Cardiac muscle cell (in vitro differentiated cells and primary cell): ENCODE data around the gene CD300E. TPM values are rescaled to one million over a fixed set of nuclear protein-coding genes. Genes with fewer than 3 reads are reported as not detected.

Experiments used
- DNase-seq, 2 donors: peaks; one replicate each; pipeline versions ENCODE4 v3.0.0 to v3.0.0-alpha.2; 2010 to 2017; ENCODE audit warnings: low read depth in 1 of 2, low spot score in 1 of 2
- H3K27ac ChIP-seq: fragments of 200-600 bp; sonication (generic); 2 replicates; pipeline ENCODE4 v1.5.1; 2016
- H3K27me3 ChIP-seq: fragments of 200-600 bp; sonication (generic); 2 replicates; pipeline ENCODE4 v1.6.0; 2016; ENCODE audit warnings: control low read depth
- H3K36me3 ChIP-seq: fragments of 200-600 bp; sonication (generic); 2 replicates; pipeline ENCODE4 v1.5.1; 2016; ENCODE audit warnings: control low read depth
- H3K4me1 ChIP-seq: fragments of 200-600 bp; sonication (generic); 2 replicates; pipeline ENCODE4 v1.8.1; 2017; ENCODE audit warnings: low read depth, mild to moderate bottlenecking, mixed run types
- H3K4me3 ChIP-seq: fragments of 200-600 bp; sonication (generic); 2 replicates; pipeline ENCODE4 v1.5.1; 2016; ENCODE audit warnings: mild to moderate bottlenecking
- H3K9me3 ChIP-seq: fragments of 200-600 bp; sonication (generic); 2 replicates; pipeline ENCODE4 v1.5.1; 2017; ENCODE audit warnings: low read depth, mild to moderate bottlenecking, control low read depth
- polyA plus RNA-seq: library from polyadenylated mRNA; unstranded; fragments of >200 nt; fragmentation: Nextera tagmentation; extraction: Ambion mirVana; gene quantifications from 2 replicates; pipeline ENCODE4 v1.2.1, GENCODE V29; 2016
- total RNA-seq: library from RNA; depleted of rRNA; stranded (reverse); fragments of >200 nt; gene quantifications from 2 replicates; pipeline ENCODE4 v1.2.3, GENCODE V29; 2016
- TF ChIP-seq, protein P1 (sequence below): IDR thresholded peaks from 2 replicates; pipeline ENCODE4 v1.5.1; 2012; ENCODE audit warnings: low read depth, mild to moderate bottlenecking, low read length

The CD300E gene
- total and polyA plus RNA-seq, 2 experiments from 2014 or later = not detected

DNA sequence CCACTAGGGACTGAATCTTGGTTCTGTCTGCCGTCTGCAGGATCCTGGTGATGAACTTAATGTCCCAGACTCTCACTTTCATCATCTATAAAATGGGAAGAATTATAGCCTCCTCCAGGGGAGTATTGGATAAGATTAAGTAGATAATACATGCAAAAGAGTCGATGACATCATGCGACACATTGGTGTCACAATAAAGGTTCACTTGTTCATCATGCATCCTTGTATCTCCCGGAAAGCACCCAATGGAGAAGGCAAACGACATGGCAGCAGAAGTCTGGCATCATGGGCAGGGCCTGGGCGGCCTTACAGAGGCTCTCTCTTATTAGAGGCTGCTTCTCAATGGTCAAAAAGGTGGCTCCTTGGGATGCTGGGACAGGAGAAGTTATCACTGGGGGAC, 35.1 kb upstream of the CD300E start:
- Histone ChIP-seq H3K4me1 (no peaks in the 10 kb centered on the region), H3K27ac (no peak overlapping the region), H3K4me3 (no peak overlapping the region), H3K36me3 (no peaks in the 10 kb centered on the region), H3K27me3 (peaks cover 9% of the 10 kb centered on the region), H3K9me3 (no peaks in the 10 kb centered on the region)
- no peak for DNase-seq
- TF ChIP-seq, protein P1, sequence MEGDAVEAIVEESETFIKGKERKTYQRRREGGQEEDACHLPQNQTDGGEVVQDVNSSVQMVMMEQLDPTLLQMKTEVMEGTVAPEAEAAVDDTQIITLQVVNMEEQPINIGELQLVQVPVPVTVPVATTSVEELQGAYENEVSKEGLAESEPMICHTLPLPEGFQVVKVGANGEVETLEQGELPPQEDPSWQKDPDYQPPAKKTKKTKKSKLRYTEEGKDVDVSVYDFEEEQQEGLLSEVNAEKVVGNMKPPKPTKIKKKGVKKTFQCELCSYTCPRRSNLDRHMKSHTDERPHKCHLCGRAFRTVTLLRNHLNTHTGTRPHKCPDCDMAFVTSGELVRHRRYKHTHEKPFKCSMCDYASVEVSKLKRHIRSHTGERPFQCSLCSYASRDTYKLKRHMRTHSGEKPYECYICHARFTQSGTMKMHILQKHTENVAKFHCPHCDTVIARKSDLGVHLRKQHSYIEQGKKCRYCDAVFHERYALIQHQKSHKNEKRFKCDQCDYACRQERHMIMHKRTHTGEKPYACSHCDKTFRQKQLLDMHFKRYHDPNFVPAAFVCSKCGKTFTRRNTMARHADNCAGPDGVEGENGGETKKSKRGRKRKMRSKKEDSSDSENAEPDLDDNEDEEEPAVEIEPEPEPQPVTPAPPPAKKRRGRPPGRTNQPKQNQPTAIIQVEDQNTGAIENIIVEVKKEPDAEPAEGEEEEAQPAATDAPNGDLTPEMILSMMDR = no peak

DNA sequence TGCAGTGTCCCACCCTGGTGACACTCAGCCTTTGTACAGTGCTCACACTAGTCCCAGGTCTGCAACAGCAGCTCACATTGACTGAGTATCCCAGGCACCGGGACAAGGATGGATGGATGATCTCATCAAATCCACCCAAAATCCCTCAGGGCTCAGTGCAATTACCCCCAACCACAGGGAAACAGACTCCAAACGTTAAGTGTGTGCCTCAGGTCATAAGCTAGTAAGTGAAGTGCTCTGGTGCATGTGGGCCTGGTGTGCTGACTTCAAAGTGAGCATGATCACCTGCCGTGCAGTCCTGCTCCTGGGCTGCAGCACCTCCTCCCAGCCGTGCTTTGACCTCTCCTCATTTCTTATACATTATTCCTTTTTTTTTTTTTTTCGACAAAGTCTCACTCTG, 31.2 kb upstream of the CD300E start:
- no peak overlapping the region for H3K4me3 ChIP-seq
- no peaks in the 10 kb centered on the region for H3K36me3 ChIP-seq
- TF ChIP-seq, protein P1 = no peak
- no peak for DNase-seq
- peaks cover 15% of the 10 kb centered on the region for H3K27me3 ChIP-seq
- H3K9me3 ChIP-seq = no peaks in the 10 kb centered on the region
- H3K27ac ChIP-seq = no peak overlapping the region
- H3K4me1 ChIP-seq = no peaks in the 10 kb centered on the region

DNA sequence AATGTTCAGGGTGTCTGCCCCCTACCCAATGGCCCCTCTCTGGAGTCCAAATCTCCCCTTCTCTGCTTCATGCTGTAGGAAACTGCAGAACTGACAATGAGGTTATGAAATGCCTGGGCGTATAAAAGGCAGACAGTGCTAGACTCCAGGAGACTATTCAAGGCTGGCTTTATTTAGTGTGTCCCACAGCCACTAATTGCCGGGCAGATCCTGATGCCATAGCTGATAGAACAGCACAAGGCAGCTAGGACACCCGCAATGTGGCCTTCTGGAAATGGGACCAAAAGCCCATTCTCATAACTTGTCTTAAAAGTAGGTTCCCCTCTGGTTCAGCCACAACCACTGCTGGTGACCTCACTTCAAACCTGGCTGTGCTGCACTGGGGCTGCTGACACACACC, 28.5 kb upstream of the CD300E start:
- DNase-seq = no peak
- TF ChIP-seq, protein P1 = no peak
- Histone ChIP-seq H3K4me1 (peaks cover 5% of the 10 kb centered on the region), H3K9me3 (no peaks in the 10 kb centered on the region), H3K27ac (no peak overlapping the region), H3K27me3 (peaks cover 9% of the 10 kb centered on the region), H3K36me3 (no peaks in the 10 kb centered on the region), H3K4me3 (no peak overlapping the region)

DNA sequence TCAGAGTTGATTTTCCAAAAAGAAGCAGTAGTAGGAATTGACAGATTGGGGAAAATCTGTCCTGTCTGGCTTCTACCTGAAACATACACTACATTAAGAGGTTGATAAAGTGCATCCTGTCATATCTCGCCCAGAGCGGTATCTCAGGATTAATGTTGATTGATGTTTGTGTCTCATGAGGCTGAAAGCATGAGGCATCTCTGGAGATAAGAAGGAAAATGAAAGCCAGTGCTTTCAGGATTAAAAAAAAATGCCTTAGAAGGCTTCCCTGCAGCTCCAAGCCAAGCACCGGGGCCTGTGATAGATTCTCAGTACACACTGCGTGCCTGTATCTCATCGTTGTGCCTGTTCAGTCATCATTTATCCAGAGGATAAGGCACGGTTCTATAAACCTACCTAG, 26.4 kb upstream of the CD300E start:
- no peaks in the 10 kb centered on the region for H3K9me3 ChIP-seq
- no peak overlapping the region for H3K4me3 ChIP-seq
- no peaks in the 10 kb centered on the region for H3K36me3 ChIP-seq
- no peak overlapping the region for H3K27ac ChIP-seq
- DNase-seq = no peak
- peaks cover 5% of the 10 kb centered on the region for H3K4me1 ChIP-seq
- peaks cover 9% of the 10 kb centered on the region for H3K27me3 ChIP-seq
- TF ChIP-seq, protein P1 = no peak

DNA sequence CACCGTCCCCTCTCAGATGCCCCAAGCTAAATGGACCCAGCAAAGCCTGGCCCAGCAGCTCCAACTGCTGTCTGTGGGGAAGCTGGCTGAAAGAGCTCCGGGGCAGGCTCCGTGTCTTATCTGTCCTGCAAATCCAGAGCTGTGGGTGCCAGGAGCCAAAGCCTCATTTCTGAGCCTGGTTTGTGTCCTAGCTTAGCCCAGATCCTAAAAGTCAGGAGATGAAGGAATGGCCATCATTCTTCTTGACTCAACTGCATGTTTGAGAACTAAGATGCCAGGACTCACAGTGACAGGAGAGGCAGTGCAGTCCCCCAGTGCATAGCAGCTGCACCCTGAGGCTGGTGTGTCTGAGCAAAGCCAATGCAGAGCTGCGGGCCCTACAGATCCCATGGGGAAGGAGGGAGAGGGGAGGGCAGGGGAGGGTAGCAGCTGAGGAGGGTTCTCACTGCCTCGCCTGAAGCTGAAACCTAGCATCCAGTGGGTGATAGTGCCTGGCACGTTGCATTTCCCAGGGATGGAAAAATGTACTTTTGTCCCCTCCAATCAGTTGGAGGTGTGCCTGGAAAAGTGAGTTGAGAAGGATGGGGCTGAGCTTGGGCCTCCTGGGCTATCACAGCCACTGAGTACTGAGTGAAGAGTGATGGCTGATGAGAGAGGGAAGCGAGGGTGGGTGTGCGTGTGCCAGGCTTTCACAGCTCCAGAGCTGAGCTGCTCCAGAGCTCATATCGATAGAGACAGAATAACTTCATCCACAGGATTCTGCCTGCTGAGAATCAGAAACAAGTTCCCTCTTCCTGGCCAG, 24.5 kb upstream of the CD300E start:
- TF ChIP-seq, protein P1 = no peak
- no peaks in the 10 kb centered on the region for H3K36me3 ChIP-seq
- H3K27ac ChIP-seq = peak overlapping the region; percentile 58
- peaks cover 8% of the 10 kb centered on the region for H3K4me1 ChIP-seq
- peak in 1 of 2 donors; percentile 55 for DNase-seq
- no peaks in the 10 kb centered on the region for H3K9me3 ChIP-seq
- peaks cover 6% of the 10 kb centered on the region for H3K27me3 ChIP-seq
- H3K4me3 ChIP-seq = no peak overlapping the region
